GM12872 (cell line): ENCODE results near the gene C1S.

Experiments used
- CTCF ChIP-seq: IDR thresholded peaks from 3 replicates; pipeline ENCODE4 v1.5.1; 2011; ENCODE audit warnings: low read depth, mild to moderate bottlenecking, low read length, moderate library complexity; ENCODE audit not compliant: insufficient read depth

The C1S gene

GRCh38 chr12:7019043-7019569 is 41.4 kb upstream of the C1S start:
- TF ChIP-seq CTCF: no peak

GRCh38 chr12:7021956-7022355 is 38.6 kb upstream of the C1S start:
- no peak for TF ChIP-seq CTCF

GRCh38 chr12:7023114-7023513 is 37.4 kb upstream of the C1S start:
- TF ChIP-seq CTCF: no peak

GRCh38 chr12:7026854-7027253 is 33.7 kb upstream of the C1S start:
- TF ChIP-seq CTCF: no peak

GRCh38 chr12:7031306-7031705 is 29.2 kb upstream of the C1S start:
- no peak for TF ChIP-seq CTCF

GRCh38 chr12:7032990-7033389 is 27.5 kb upstream of the C1S start:
- TF ChIP-seq CTCF: no peak

GRCh38 chr12:7034464-7034863 is 26.1 kb upstream of the C1S start:
- TF ChIP-seq CTCF: no peak

- TF ChIP-seq CTCF: no peak
Measured at GRCh38 chr12:7035463-7035862, 25.1 kb upstream of the C1S start.
